Gastroesophageal sphincter (tissue), 3 donors: Measurements from ENCODE around the gene GTF2H1.

Source experiments
- CTCF ChIP-seq, 4 experiments: fragments of 200-600 bp in 2 of 4; fragments of 450-650 bp in 2 of 4; sonication (generic) in 1 of 4; IDR thresholded peaks; one replicate each; pipeline ENCODE4 v1.5.1; 2017 to 2019; ENCODE audit warnings: antibody characterized with exemption in 4 of 4, mild to moderate bottlenecking in 2 of 4, moderate library complexity in 2 of 4
- EP300 ChIP-seq: sonication (generic); formaldehyde crosslinking; IDR thresholded peaks from one replicate; pipeline ENCODE4 v1.6.1; 2017; ENCODE audit warnings: antibody characterized with exemption, mild to moderate bottlenecking

GRCh38 chr11:18361154-18361553, 38.8 kb downstream of the GTF2H1 start:
- no peak for TF ChIP-seq CTCF (IDR thresholded peaks at IDR 0.05)
- TF ChIP-seq EP300: no peak
